CD14-positive monocyte (primary cell): Measurements from ENCODE around the gene TWNK. TPM values are rescaled to one million over a fixed set of nuclear protein-coding genes. Genes with fewer than 3 reads are reported as not detected.

Experiments
- DNase-seq, 3 donors: peaks; one replicate each; pipeline ENCODE4 v3.0.0-alpha.2; 2011 to 2022
- H2AFZ ChIP-seq: 2 replicates; pipeline ENCODE4 v1.6.0; 2012; ENCODE audit warnings: mild to moderate bottlenecking, low read depth, low read length, inconsistent platforms; ENCODE audit not compliant: insufficient read depth, poor library complexity, severe bottlenecking
- H3K27ac ChIP-seq, 2 donors: 1 replicate in 1 of 2; 2 replicates in 1 of 2; pipeline ENCODE4 v1.5.1; 2012 to 2013; ENCODE audit warnings: low read length in 2 of 2, control low read depth in 1 of 2, inconsistent platforms in 1 of 2, low read depth in 1 of 2, mild to moderate bottlenecking in 1 of 2
- H3K27me3 ChIP-seq, 2 donors: one replicate each; pipeline versions ENCODE4 v1.6.0 to v1.6.1; 2011 to 2013; ENCODE audit warnings: low read length in 2 of 2; ENCODE audit not compliant: control insufficient read depth in 2 of 2, insufficient read depth in 2 of 2
- H3K36me3 ChIP-seq, 2 donors: replicated peaks in 1 of 2; 1 replicate in 1 of 2; 2 replicates in 1 of 2; pipeline versions ENCODE4 v1.5.1 to v1.6.1; 2012 to 2013; ENCODE audit warnings: low read length in 2 of 2, control low read depth in 1 of 2, inconsistent platforms in 1 of 2, mild to moderate bottlenecking in 1 of 2; ENCODE audit not compliant: insufficient read depth in 2 of 2, control insufficient read depth in 1 of 2
- H3K4me1 ChIP-seq, 2 donors: 1 replicate in 1 of 2; 2 replicates in 1 of 2; pipeline versions ENCODE4 v1.5.1 to v1.6.1; 2012 to 2013; ENCODE audit warnings: low read length in 2 of 2, control low read depth in 1 of 2, inconsistent platforms in 1 of 2, mild to moderate bottlenecking in 1 of 2, moderate library complexity in 1 of 2; ENCODE audit not compliant: insufficient read depth in 2 of 2, control insufficient read depth in 1 of 2
- H3K4me2 ChIP-seq: replicated peaks from 2 replicates; pipeline ENCODE3; 2012; ENCODE audit warnings: low read length, moderate library complexity, mild to moderate bottlenecking; ENCODE audit not compliant: poor library complexity, severe bottlenecking; ENCODE audit errors: extremely low read depth
- H3K4me3 ChIP-seq, 3 experiments: fragments of 200-600 bp in 1 of 3; sonication (generic) in 1 of 3; replicated peaks in 1 of 3; 1 replicate in 2 of 3; 2 replicates in 1 of 3; pipeline ENCODE4 v1.5.1; 2011 to 2013; ENCODE audit warnings: low read length in 3 of 3, mild to moderate bottlenecking in 3 of 3, control low read depth in 2 of 3, low read depth in 2 of 3, inconsistent platforms in 1 of 3, moderate library complexity in 1 of 3
- H3K79me2 ChIP-seq: 2 replicates; pipeline ENCODE4 v1.6.0; 2012; ENCODE audit warnings: mild to moderate bottlenecking, control low read depth, inconsistent platforms, low read length, moderate library complexity; ENCODE audit not compliant: insufficient read depth
- H3K9ac ChIP-seq: 2 replicates; pipeline ENCODE4 v1.6.0; 2017; ENCODE audit warnings: low read length, mild to moderate bottlenecking; ENCODE audit not compliant: insufficient read depth, poor library complexity, severe bottlenecking
- H3K9me3 ChIP-seq, 2 donors: replicated peaks in 1 of 2; 1 replicate in 1 of 2; 2 replicates in 1 of 2; pipeline versions ENCODE4 v1.5.1 to v1.6.1; 2012 to 2013; ENCODE audit warnings: low read length in 2 of 2, control low read depth in 1 of 2; ENCODE audit not compliant: control insufficient read depth in 1 of 2, insufficient read depth in 1 of 2
- H4K20me1 ChIP-seq: 2 replicates; pipeline ENCODE4 v1.6.0; 2012; ENCODE audit warnings: mild to moderate bottlenecking, low read length, control low read depth, moderate library complexity; ENCODE audit not compliant: insufficient read depth
- H3K27ac Mint-ChIP-seq, 7 donors: one replicate each; pipeline ENCODE4 v1.8.0; 2020; ENCODE audit warnings: mild to moderate bottlenecking in 7 of 7, mixed read lengths in 7 of 7, moderate library complexity in 6 of 7, inconsistent platforms in 2 of 7
- H3K27me3 Mint-ChIP-seq, 3 donors: one replicate each; pipeline ENCODE4 v1.8.0; 2021 to 2022; ENCODE audit warnings: low read depth in 3 of 3, mild to moderate bottlenecking in 3 of 3, mixed read lengths in 3 of 3, moderate library complexity in 3 of 3, inconsistent platforms in 1 of 3
- H3K36me3 Mint-ChIP-seq, 2 donors: one replicate each; pipeline ENCODE4 v1.8.0; 2020; ENCODE audit warnings: mixed read lengths in 2 of 2, inconsistent platforms in 1 of 2, mild to moderate bottlenecking in 1 of 2
- H3K4me1 Mint-ChIP-seq: one replicate; pipeline ENCODE4 v1.8.0; 2020; ENCODE audit warnings: mild to moderate bottlenecking, mixed read lengths
- H3K4me3 Mint-ChIP-seq, 2 donors: one replicate each; pipeline ENCODE4 v1.8.0; 2020; ENCODE audit warnings: mild to moderate bottlenecking in 2 of 2, mixed read lengths in 2 of 2, moderate library complexity in 1 of 2
- H3K9me3 Mint-ChIP-seq, 7 donors: one replicate each; pipeline ENCODE4 v1.8.0; 2020 to 2022; ENCODE audit warnings: mixed read lengths in 7 of 7, mild to moderate bottlenecking in 6 of 7, moderate library complexity in 6 of 7, inconsistent platforms in 2 of 7
- WGBS: methylation state at CpG from one replicate; pipeline ENCODE4 v1.1.5; 2013; ENCODE audit warnings: missing lambda C conversion rate; ENCODE audit not compliant: insufficient coverage; 5-methylcytosine and 5-hydroxymethylcytosine counted together
- intact Hi-C, 2 donors: fragments of 100-400 bp; cut with micrococcal nuclease; formaldehyde crosslinking; loops; one replicate each; pipeline versions ENCODE4 v1.15.0 to v1.15.1; 2023
- polyA plus RNA-seq, 3 donors: library from polyadenylated mRNA; depleted of rRNA in 1 of 3; unstranded in 2 of 3; stranded (reverse) in 1 of 3; fragments of 300-500 nt in 2 of 3; fragments of >200 nt in 1 of 3; fragmentation: Illumina TruSeq in 2 of 3; gene quantifications; 1 replicate in 2 of 3; 2 replicates in 1 of 3; pipeline ENCODE4 v1.2.3, GENCODE V29; 2012 to 2021
- TF ChIP-seq, protein P1 (sequence below): fragments of 200-600 bp; IDR thresholded peaks from one replicate; pipeline ENCODE4 v1.8.0; 2022; ENCODE audit warnings: antibody characterized with exemption, mild to moderate bottlenecking

Gene TWNK
- polyA plus RNA-seq, 3 donors, result 0.31 to 1.2 (median 0.69) TPM

- no peaks in the 10 kb centered on the region for H3K9me3 Mint-ChIP-seq
- no peak overlapping the region for H3K4me3 ChIP-seq
- intact Hi-C loops, result no loop called here
- no peak overlapping the region for H3K4me2 ChIP-seq
- TF ChIP-seq, protein P1, sequence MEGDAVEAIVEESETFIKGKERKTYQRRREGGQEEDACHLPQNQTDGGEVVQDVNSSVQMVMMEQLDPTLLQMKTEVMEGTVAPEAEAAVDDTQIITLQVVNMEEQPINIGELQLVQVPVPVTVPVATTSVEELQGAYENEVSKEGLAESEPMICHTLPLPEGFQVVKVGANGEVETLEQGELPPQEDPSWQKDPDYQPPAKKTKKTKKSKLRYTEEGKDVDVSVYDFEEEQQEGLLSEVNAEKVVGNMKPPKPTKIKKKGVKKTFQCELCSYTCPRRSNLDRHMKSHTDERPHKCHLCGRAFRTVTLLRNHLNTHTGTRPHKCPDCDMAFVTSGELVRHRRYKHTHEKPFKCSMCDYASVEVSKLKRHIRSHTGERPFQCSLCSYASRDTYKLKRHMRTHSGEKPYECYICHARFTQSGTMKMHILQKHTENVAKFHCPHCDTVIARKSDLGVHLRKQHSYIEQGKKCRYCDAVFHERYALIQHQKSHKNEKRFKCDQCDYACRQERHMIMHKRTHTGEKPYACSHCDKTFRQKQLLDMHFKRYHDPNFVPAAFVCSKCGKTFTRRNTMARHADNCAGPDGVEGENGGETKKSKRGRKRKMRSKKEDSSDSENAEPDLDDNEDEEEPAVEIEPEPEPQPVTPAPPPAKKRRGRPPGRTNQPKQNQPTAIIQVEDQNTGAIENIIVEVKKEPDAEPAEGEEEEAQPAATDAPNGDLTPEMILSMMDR, result no peak
- H3K79me2 ChIP-seq, result no peaks in the 10 kb centered on the region
- WGBS, result 95% methylated on average over 33 of the region's 33 CpGs
- no peak for DNase-seq
- H3K4me1 ChIP-seq, result no peaks in the 10 kb centered on the region
- H3K36me3 ChIP-seq, result peaks cover 3 to 12% of the 10 kb centered on the region in 2 donors
- no peaks in the 10 kb centered on the region for H3K4me1 Mint-ChIP-seq
- H3K27me3 ChIP-seq, result no peaks in the 10 kb centered on the region
- H3K36me3 Mint-ChIP-seq, result peaks cover 8 to 20% of the 10 kb centered on the region in 2 donors
- H3K4me3 Mint-ChIP-seq, result no peak overlapping the region
- H3K27ac ChIP-seq, result no peak overlapping the region
- no peak overlapping the region for H3K27ac Mint-ChIP-seq
- H3K9me3 ChIP-seq, result no peaks in the 10 kb centered on the region
- H3K27me3 Mint-ChIP-seq, result peaks cover 0 to 3% (median 0%) of the 10 kb centered on the region in 3 donors
- no peaks in the 10 kb centered on the region for H4K20me1 ChIP-seq
- no peak overlapping the region for H2AFZ ChIP-seq
- H3K9ac ChIP-seq, result no peak overlapping the region
Observed at GRCh38 chr10:101006593-101007098, 19.3 kb downstream of the TWNK start.

- Histone ChIP-seq H4K20me1 (no peaks in the 10 kb centered on the region), H3K9ac (no peak overlapping the region), H3K9me3 (no peaks in the 10 kb centered on the region), H3K4me1 (no peaks in the 10 kb centered on the region), H3K4me2 (no peak overlapping the region), H2AFZ (no peak overlapping the region), H3K27ac (no peak overlapping the region), H3K36me3 (peaks cover 3 to 12% of the 10 kb centered on the region in 2 donors), H3K79me2 (no peaks in the 10 kb centered on the region), H3K4me3 (no peak overlapping the region), H3K27me3 (no peaks in the 10 kb centered on the region)
- WGBS, result 79% methylated on average over 7 of the region's 11 CpGs
- Mint-ChIP-seq H3K4me3 (no peak overlapping the region), H3K36me3 (peaks cover 8 to 20% of the 10 kb centered on the region in 2 donors), H3K9me3 (no peaks in the 10 kb centered on the region), H3K27me3 (peaks cover 0 to 3% (median 1%) of the 10 kb centered on the region in 3 donors), H3K4me1 (no peaks in the 10 kb centered on the region), H3K27ac (no peak overlapping the region)
- intact Hi-C loops, result no loop called here
- TF ChIP-seq, protein P1, result no peak
- DNase-seq, result no peak
Observed at GRCh38 chr10:101007099-101007711, 19.9 kb downstream of the TWNK start.
